Lower leg skin (tissue), 4 donors: ENCODE measurements around the gene FGF10. TPM values are rescaled to one million over a fixed set of nuclear protein-coding genes. Genes with fewer than 3 reads are reported as not detected.

Experiments
- DNase-seq, 2 donors: peaks; one replicate each; pipeline ENCODE4 v3.0.0-alpha.2; 2019; ENCODE audit warnings: low spot score in 2 of 2
- H3K4me3 ChIP-seq: fragments of 200-600 bp; sonication (generic); 2 replicates; pipeline ENCODE4 v1.5.1; 2017; ENCODE audit warnings: mild to moderate bottlenecking, low read depth; ENCODE audit not compliant: poor library complexity, severe bottlenecking
- CTCF ChIP-seq, 3 donors: fragments of 450-650 bp; IDR thresholded peaks; one replicate each; pipeline ENCODE4 v1.5.1; 2016; ENCODE audit warnings: antibody characterized with exemption in 3 of 3, mild to moderate bottlenecking in 3 of 3, moderate library complexity in 2 of 3
- POLR2A ChIP-seq, 2 donors: fragments of 450-650 bp; IDR thresholded peaks; one replicate each; pipeline ENCODE4 v1.6.1; 2016 to 2017; ENCODE audit warnings: antibody characterized with exemption in 2 of 2, mild to moderate bottlenecking in 1 of 2, moderate library complexity in 1 of 2
- WGBS, 2 donors: methylation state at CpG; one replicate each; pipeline ENCODE4 v1.1.5; 2018; 5-methylcytosine and 5-hydroxymethylcytosine counted together
- intact Hi-C: fragments of 100-400 bp; cut with DNase I; formaldehyde crosslinking; loops from one replicate; pipeline ENCODE4 v1.15.0; 2023; ENCODE audit warnings: low total_unique reads
- total RNA-seq, 4 donors: library from RNA; depleted of rRNA; stranded (reverse); fragments of >200 nt; gene quantifications; one replicate each; pipeline ENCODE4 v1.1.0, GENCODE V29; 2016

Gene FGF10
- 1 to 10 TPM in 2 of 4 donors, under 1 TPM in 2; 0.17 to 3.8 (median 1.7) TPM for total RNA-seq

GRCh38 chr5:44389090-44389822, at the start of gene FGF10:
Gene FGF10, minus strand, starts transcription at chr5:44389420. Its CDS starts 738 bp downstream, at chr5:44388682.
- WGBS, 2 donors: 3 to 4% methylated on average over 35 of the region's 35 CpGs
- DNase-seq: peak in 1 of 2 donors; percentile 83
- TF ChIP-seq POLR2A (IDR thresholded peaks at IDR 0.05) (no peak), CTCF (IDR thresholded peaks at IDR 0.05) (no peak)
- peak within 1 kb of the TSS; percentile 13 for H3K4me3 ChIP-seq
- intact Hi-C loops: no loop called here

GRCh38 chr5:44426944-44427343, 37.7 kb upstream of the FGF10 start:
- intact Hi-C loops: no loop called here
- no peak for DNase-seq
- no peak overlapping the region for H3K4me3 ChIP-seq
- no peak for TF ChIP-seq POLR2A (IDR thresholded peaks at IDR 0.05)
- WGBS, 2 donors: 86 to 96% methylated on average over 1 of the region's 1 CpG

GRCh38 chr5:44412286-44412685, 23.1 kb upstream of the FGF10 start:
- intact Hi-C loops: no loop called here
- TF ChIP-seq POLR2A (IDR thresholded peaks at IDR 0.05) (no peak), CTCF (IDR thresholded peaks at IDR 0.05) (no peak)
- WGBS, 2 donors: 62 to 71% methylated on average over 3 of the region's 3 CpGs
- H3K4me3 ChIP-seq: no peak overlapping the region
- no peak for DNase-seq

- intact Hi-C loops: no loop called here
- no peak for DNase-seq
- WGBS, 2 donors: 84 to 86% methylated on average over 2 of the region's 2 CpGs
- no peak overlapping the region for H3K4me3 ChIP-seq
- TF ChIP-seq CTCF (IDR thresholded peaks at IDR 0.05) (no peak), POLR2A (IDR thresholded peaks at IDR 0.05) (no peak)
Observed at GRCh38 chr5:44402084-44402483, 12.9 kb upstream of the FGF10 start.

GRCh38 chr5:44401611-44402010, 12.4 kb upstream of the FGF10 start:
- DNase-seq: no peak
- intact Hi-C loops: no loop called here
- whole genome bisulfite sequencing, 2 donors: 68 to 75% methylated on average over 4 of the region's 4 CpGs
- TF ChIP-seq POLR2A (IDR thresholded peaks at IDR 0.05) (no peak), CTCF (IDR thresholded peaks at IDR 0.05) (no peak)
- H3K4me3 ChIP-seq: no peak overlapping the region

GRCh38 chr5:44398382-44398781, 9.2 kb upstream of the FGF10 start:
- TF ChIP-seq CTCF (IDR thresholded peaks at IDR 0.05) (no peak), POLR2A (IDR thresholded peaks at IDR 0.05) (no peak)
- intact Hi-C loops: no loop called here
- DNase-seq: no peak
- H3K4me3 ChIP-seq: no peak overlapping the region
